Type B pancreatic cell (in vitro differentiated cells): ENCODE results near the gene DGCR2. TPM values are rescaled to one million over a fixed set of nuclear protein-coding genes. Genes with fewer than 3 reads are reported as not detected.
"Not testable (repeated sequence)": the region's sequence is repeated elsewhere in the genome, so short reads cannot be mapped to it uniquely, and the experiment has no call there.

Experiments
- DNase-seq: peaks from one replicate; pipeline ENCODE4 v3.0.0; 2021; ENCODE audit warnings: mixed read lengths; ENCODE audit not compliant: unreplicated experiment; ENCODE audit errors: extremely low spot score
- H3K27ac Mint-ChIP-seq: 2 replicates; pipeline ENCODE4 v1.8.0; 2021; ENCODE audit warnings: mild to moderate bottlenecking, mixed read lengths
- H3K27me3 Mint-ChIP-seq: 2 replicates; pipeline ENCODE4 v1.8.0; 2021; ENCODE audit warnings: mixed read lengths
- H3K36me3 Mint-ChIP-seq: 2 replicates; pipeline ENCODE4 v1.8.0; 2021; ENCODE audit warnings: mixed read lengths
- H3K4me1 Mint-ChIP-seq: one replicate; pipeline ENCODE4 v1.8.0; 2021; ENCODE audit warnings: mixed read lengths; ENCODE audit not compliant: unreplicated experiment
- H3K4me3 Mint-ChIP-seq: 2 replicates; pipeline ENCODE4 v1.8.0; 2021; ENCODE audit warnings: mild to moderate bottlenecking, mixed read lengths
- H3K9me3 Mint-ChIP-seq: 2 replicates; pipeline ENCODE4 v1.8.0; 2021; ENCODE audit warnings: mixed read lengths
- CTCF ChIP-seq: fragments of 200-600 bp; sonication (generic); conservative IDR thresholded peaks from 2 replicates; pipeline ENCODE4 v1.5.0; 2021; ENCODE audit warnings: antibody characterized with exemption, mild to moderate bottlenecking
- total RNA-seq: library from RNA; stranded (reverse); gene quantifications from 2 replicates; pipeline ENCODE4 v1.2.1, GENCODE V29; 2021; ENCODE audit warnings: low replicate concordance

Gene DGCR2
- total RNA-seq, 1 donor from 2014 or later: 83.1 TPM

- Mint-ChIP-seq H3K27me3 (no peaks in the 10 kb centered on the region), H3K27ac (peak overlapping the region; percentile 50), H3K4me3 (no peak overlapping the region), H3K9me3 (no peaks in the 10 kb centered on the region), H3K4me1 (peaks cover 16% of the 10 kb centered on the region), H3K36me3 (peaks cover 33% of the 10 kb centered on the region)
- DNase-seq: no peak
- no peak for TF ChIP-seq CTCF
These were observed 35.3 kb downstream of the DGCR2 start for GRCh38 chr22:19086896-19087295.

DNA sequence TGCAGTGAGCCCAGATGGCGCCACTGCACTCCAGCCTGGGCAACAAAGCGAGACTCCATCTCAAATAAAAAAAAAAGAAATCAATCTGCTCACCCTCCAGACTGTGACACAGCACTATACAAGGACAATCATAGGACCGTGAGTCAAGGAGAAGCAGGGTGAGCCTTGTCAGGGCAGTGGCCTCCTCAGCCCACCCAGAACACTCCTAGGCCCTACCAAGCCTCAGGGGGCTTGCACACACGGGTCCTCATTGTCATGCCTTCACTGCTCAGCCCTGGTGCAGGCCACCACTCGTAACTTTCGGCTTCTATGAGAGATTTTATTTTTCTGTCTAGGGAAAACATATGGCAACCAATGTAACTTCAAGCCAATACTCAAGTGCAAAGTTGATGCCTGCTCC is 35.8 kb downstream of the DGCR2 start:
- no peak for TF ChIP-seq CTCF
- Mint-ChIP-seq H3K9me3 (no peaks in the 10 kb centered on the region), H3K4me3 (no peak overlapping the region), H3K4me1 (peaks cover 16% of the 10 kb centered on the region), H3K27ac (peak overlapping the region; percentile 50), H3K27me3 (no peaks in the 10 kb centered on the region), H3K36me3 (peaks cover 33% of the 10 kb centered on the region)
- no peak for DNase-seq

GRCh38 chr22:19085233-19085718 is 36.9 kb downstream of the DGCR2 start:
- H3K36me3 Mint-ChIP-seq: peaks cover 33% of the 10 kb centered on the region
- H3K4me1 Mint-ChIP-seq: peaks cover 16% of the 10 kb centered on the region
- H3K27me3 Mint-ChIP-seq: no peaks in the 10 kb centered on the region
- DNase-seq: no peak
- H3K4me3 Mint-ChIP-seq: no peak overlapping the region
- H3K9me3 Mint-ChIP-seq: no peaks in the 10 kb centered on the region
- peak overlapping the region; percentile 30 for H3K27ac Mint-ChIP-seq
- peak; percentile 58 for TF ChIP-seq CTCF

DNA sequence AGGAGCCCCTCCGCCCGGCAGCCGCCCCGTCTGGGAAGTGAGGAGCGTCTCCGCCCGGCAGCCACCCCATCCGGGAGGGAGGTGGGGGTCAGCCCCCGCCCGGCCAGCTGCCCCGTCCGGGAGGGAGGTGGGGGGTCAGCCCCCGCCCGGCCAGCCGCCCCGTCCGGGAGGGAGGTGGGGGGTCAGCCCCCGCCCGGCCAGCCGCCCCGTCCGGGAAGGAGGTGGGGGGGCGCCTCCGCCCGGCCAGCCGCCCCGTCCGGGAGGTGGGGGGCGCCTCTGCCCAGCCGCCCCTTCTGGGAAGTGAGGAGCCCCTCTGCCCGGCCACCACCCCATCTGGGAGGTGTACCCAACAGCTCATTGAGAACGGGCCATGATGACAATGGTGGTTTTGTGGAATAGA is 37.6 kb downstream of the DGCR2 start:
- H3K4me1 Mint-ChIP-seq: peaks cover 16% of the 10 kb centered on the region
- H3K27me3 Mint-ChIP-seq, H3K4me3 Mint-ChIP-seq, H3K27ac Mint-ChIP-seq, H3K9me3 Mint-ChIP-seq, DNase-seq: not testable (repeated sequence)
- H3K36me3 Mint-ChIP-seq: peaks cover 33% of the 10 kb centered on the region

DNA sequence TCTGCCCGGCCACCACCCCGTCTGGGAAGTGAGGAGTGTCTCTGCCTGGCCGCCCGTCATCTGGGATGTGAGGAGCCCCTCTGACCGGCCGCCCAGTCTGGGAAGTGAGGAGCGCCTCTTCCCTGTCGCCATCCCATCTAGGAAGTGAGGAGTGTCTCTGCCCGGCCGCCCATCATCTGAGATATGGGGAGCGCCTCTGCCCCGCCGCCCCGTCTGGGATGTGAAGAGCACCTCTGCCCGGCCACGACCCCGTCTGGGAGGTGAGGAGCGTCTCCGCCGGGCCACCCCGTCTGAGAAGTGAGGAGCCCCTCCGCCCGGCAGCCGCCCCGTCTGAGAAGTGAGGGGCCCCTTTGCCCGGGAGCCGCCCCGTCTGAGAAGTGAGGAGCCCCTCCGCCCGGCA is 38.1 kb downstream of the DGCR2 start:
- not testable (repeated sequence) for H3K9me3 Mint-ChIP-seq, H3K4me3 Mint-ChIP-seq, DNase-seq, H3K27me3 Mint-ChIP-seq, H3K27ac Mint-ChIP-seq
- H3K4me1 Mint-ChIP-seq: peaks cover 16% of the 10 kb centered on the region
- peaks cover 30% of the 10 kb centered on the region for H3K36me3 Mint-ChIP-seq

- TF ChIP-seq CTCF: no peak
- Mint-ChIP-seq H3K4me1 (peaks cover 16% of the 10 kb centered on the region), H3K4me3 (no peak overlapping the region)
These were observed 39.4 kb downstream of the DGCR2 start for GRCh38 chr22:19082793-19083192.

GRCh38 chr22:19082101-19082500 is 40.1 kb downstream of the DGCR2 start:
- Mint-ChIP-seq H3K9me3 (no peaks in the 10 kb centered on the region), H3K36me3 (peaks cover 18% of the 10 kb centered on the region), H3K27me3 (no peaks in the 10 kb centered on the region), H3K4me1 (peaks cover 16% of the 10 kb centered on the region), H3K4me3 (no peak overlapping the region), H3K27ac (no peak overlapping the region)
- DNase-seq: no peak
- TF ChIP-seq CTCF: no peak

More at GRCh38 chr22:19082793-19083192, 39.4 kb downstream of the DGCR2 start:
- Mint-ChIP-seq H3K9me3 (no peaks in the 10 kb centered on the region), H3K27ac (no peak overlapping the region), H3K36me3 (peaks cover 19% of the 10 kb centered on the region), H3K27me3 (no peaks in the 10 kb centered on the region)
- no peak for DNase-seq
